HG03045 (cell line): Measurements from ENCODE around the gene GALNT14.

Experiments used
- ATAC-seq: cut with Tn5 transposase; IDR thresholded peaks from one replicate; pipeline ENCODE4 v1.9.1; 2021; ENCODE audit warnings: mild to moderate bottlenecking, moderate library complexity; ENCODE audit not compliant: unreplicated experiment

The GALNT14 gene

DNA sequence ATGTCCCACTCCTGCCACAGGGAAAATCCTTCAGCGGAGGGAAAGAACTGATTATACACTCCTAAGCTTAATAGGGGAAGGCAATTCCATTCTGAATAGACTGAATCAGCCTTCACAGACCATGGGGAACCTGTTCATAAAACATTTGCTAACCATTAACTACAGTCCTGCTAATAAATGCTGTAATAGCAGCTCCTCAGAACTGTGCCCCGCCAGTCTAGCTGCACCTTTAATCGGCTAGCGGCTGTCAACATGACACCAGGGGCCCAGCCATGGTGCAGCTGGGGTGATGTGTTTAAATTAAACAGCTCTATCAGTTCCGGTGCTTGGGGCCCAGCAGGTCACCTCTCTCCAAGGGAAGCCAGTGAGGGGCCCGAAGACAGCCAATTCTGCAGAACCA is 77.8 kb downstream of the GALNT14 start:
- no peak for ATAC-seq

GRCh38 chr2:31058096-31059035 is 79.9 kb downstream of the GALNT14 start:
- no peak for ATAC-seq

DNA sequence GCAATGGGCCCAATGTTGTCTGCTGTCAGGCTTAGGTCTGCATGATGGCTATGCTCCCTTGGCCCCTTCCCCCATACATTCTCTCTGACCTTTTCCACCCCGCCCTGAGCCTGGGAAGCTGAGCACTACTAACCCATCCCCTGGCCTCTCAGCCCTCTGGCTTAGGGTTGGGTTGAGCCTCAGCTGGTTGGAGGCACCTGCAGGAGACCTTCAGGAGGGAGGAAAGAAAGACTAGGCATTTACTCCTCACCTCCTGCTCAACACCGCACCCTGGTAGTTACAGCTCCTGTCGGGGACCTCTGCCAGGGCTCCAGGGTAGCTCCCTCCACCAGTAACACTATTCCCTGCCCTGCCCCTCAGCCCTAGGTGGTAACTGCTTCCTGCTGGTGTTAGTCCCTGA is 80.5 kb downstream of the GALNT14 start:
- no peak for ATAC-seq

DNA sequence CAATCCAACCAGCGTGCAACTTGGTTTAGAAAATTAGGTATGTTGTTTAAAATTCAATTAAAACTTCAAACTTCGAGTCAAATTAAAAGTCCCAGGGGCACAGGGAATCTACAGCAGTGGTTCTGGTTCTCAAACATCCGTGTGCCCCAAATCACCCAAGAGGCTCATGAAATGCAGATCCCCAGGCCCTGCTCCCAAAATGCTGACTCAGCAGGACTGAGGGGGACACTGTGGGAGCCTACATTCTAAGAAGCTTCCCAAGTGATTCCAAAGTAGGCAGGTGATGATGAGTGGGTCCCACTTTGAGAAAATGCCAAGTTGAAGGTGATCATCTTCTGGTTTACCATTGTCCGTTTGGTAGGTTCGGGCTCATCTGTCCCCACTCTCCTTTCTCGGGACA is 82.3 kb downstream of the GALNT14 start:
- ATAC-seq: no peak

- ATAC-seq: no peak
Measured at GRCh38 chr2:31054842-31055388, 83.3 kb downstream of the GALNT14 start.

GRCh38 chr2:31053929-31054782 is 84.1 kb downstream of the GALNT14 start:
- no peak for ATAC-seq

GRCh38 chr2:31052284-31052683 is 86.0 kb downstream of the GALNT14 start:
- no peak for ATAC-seq

DNA sequence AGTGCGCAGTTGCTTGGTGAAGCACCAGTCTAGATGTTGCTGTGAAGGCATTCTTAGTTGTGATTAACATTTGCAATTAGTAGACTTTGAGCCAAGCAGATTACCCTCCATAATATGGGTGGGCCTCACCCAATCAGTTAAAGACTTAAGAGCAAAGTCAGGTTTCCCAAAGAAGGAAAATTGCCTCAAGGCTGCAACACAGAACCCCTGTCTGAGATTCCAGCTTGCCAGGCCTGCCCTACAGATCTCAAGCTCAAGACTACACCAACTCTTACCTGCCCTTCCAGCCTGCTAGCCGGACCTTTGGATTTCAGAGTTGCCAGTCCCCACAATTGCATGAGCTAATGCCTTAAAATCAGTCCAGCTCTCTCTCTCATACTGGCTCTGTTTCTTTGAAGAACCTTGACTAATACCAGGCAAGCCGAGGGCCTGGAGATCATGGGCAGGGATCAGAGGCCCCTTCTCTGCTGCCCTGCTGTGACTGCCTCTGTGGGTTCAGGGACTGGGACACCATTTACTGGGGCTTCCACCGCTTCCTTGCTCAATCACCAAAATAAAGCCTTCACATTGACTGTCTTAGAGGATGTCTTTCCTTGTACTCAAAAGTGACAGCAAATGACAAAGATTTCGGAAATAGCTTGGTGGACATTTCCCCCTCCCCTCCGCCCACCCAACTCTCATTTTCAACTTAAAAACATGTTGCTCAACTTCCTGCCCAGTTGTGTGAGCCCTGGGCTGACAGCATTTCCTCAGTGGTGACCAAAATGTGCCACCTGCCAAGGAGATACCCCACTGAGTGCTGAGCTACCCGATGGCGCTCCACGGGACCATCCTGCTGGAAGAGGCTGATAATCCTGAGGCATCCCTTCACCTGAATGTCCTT is 86.7 kb downstream of the GALNT14 start:
- no peak for ATAC-seq

GRCh38 chr2:31049916-31050588 is 88.2 kb downstream of the GALNT14 start:
- ATAC-seq: no peak

DNA sequence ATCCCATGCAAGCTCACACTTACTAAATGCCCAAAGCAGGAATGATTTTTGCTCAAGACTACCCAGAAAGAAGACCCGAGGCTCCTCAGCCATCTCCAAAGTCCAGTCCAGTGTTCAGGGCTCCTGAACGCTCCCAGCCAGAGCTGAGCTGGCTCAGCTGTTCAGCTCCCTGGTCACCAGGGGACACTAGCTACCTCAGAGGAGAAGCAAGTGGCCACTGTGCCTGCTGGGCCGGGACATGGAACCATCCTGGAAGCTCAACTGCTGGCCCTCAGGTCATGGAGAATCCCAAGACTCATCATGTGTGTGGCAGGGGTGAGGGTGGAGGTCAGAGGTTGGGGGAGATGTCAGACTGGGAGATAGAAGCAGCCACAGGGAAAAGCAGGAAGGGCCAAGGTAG is 89.0 kb downstream of the GALNT14 start:
- no peak for ATAC-seq

- ATAC-seq: no peak
Measured at GRCh38 chr2:31047599-31047998, 90.6 kb downstream of the GALNT14 start.

GRCh38 chr2:31038385-31038784 is 99.9 kb downstream of the GALNT14 start:
- ATAC-seq: no peak

DNA sequence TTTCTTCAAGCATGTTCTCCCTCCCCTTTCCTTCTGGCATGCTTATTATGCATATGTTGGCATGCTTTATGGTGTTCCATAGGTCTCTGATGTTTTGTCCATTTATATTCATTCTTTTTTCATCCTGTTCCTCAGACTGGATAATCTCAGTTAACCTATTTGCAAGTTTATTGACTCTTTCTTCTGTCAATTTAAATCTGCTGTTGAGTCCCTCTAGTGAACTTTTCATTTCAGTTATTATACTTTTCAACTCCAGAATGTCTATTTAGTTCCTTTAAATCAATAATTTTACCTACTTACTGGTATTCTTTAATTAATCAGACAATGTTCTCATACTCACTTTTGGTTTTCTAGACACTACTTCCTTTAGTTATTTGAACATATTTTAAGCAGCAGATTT is 101.2 kb downstream of the GALNT14 start:
- ATAC-seq: no peak

- ATAC-seq: no peak
Measured at GRCh38 chr2:31033032-31033431, 105.2 kb downstream of the GALNT14 start.

- no peak for ATAC-seq
Measured at GRCh38 chr2:31032475-31032874, 105.8 kb downstream of the GALNT14 start.

DNA sequence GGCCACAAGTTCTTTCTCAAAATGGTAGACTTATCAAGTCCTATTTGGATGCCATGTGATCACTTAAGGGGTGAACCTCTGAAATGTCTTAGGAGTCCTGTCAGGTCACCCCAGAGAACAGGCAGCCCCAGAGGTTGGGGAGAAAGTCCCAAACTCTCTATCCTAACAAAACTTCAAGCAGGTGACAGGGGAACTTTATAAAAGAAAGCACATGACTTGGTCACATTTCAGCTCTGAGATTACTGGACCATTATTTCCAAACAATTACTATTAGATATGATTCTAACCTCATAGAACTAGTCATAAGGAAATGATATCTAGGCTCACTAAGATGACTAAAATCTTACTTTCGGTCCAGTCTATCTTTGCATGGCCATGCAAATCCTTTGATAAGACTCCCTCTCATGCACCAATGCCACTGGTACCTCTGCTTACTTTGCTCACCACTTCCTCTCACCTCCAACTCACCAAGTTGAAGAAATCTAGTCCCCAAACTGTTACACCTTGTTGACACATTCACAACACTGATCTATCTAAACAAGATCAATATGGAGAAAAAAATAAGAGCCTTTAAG is 107.0 kb downstream of the GALNT14 start:
- ATAC-seq: no peak

DNA sequence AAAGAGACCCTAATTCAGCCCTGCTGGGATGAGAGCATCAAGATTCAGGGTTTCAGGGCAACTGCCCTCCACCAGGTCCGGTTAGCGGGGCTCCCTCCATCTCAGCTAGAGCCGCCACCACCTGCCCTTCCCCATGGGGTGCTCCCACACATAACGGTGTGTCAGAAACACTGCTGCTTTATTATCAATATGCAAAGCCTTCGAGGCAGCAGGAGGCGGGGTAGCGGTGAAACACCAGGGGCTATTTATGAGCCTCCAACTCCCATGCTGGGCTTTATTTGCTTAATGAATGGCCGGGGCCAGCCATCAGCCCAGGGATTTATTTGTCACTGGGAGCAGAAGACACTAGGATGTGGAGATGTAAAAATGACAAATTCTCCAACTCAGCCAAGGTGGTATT is 109.8 kb downstream of the GALNT14 start:
- ATAC-seq: no peak

DNA sequence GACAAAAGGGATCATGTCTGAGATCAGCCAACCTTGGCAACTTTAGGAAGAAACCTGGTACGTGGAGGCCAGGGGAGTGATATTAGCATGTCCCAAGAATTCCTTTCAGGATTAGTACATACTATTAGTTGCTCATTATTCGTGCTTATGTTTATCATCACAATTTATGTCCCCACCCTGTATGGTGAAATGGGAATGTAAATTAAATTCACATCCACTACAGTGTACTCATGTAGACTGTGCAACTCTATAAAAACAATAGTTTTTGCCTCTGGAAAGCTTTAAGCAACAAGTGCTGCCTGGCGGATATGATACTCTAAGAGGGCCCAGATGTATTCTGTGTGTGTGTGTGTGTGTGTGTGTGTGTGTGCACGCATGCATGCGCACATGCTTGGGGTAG is 110.7 kb downstream of the GALNT14 start:
- ATAC-seq: no peak

DNA sequence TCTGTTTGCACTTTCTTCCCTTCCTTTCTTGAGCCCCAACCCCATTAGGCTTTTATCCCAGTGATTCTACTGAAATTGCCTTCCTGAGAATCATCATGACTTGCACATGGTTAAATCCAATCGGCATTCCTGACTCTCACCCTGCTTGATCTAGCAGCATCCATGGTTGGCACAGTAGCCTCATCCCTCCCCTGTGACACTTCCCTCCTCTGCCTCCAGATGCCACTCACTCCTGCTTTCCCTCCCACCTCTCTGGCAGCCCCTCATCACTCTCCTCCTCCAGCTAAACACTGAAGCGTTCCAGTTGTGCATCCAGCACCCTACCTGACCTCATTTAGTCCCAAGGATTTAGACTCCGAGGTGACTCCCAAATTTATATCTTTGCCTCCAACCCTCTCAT is 114.7 kb downstream of the GALNT14 start:
- no peak for ATAC-seq

- ATAC-seq: no peak
Measured at GRCh38 chr2:31020713-31021112, 117.5 kb downstream of the GALNT14 start.
